Calu3 (cell line): Measurements from ENCODE around the gene SET. TPM values are rescaled to one million over a fixed set of nuclear protein-coding genes. Genes with fewer than 3 reads are reported as not detected.

ENCODE experiments used
- BruUV-seq: library from RNA; stranded (reverse); fragments of 400-500 nt; replicated peaks from 2 replicates; lab custom pipeline; 2021; lab: Mats Ljungman, UMichigan
- CTCF ChIA-PET: fragments of 300-600 bp; sonication (Branson Sonifier 250); formaldehyde crosslinking; loops from one replicate; lab custom pipeline; 2022; ENCODE audit warnings: antibody characterized with exemption; lab: Charles Lee
- DNase-seq: peaks from one replicate; pipeline ENCODE4 v3.0.0; 2022
- H3K27ac Mint-ChIP-seq: one replicate; pipeline ENCODE4 v1.8.0; 2022; ENCODE audit warnings: mixed read lengths; ENCODE audit not compliant: unreplicated experiment
- H3K27me3 Mint-ChIP-seq: one replicate; pipeline ENCODE4 v1.8.0; 2022; ENCODE audit warnings: mixed read lengths; ENCODE audit not compliant: unreplicated experiment
- H3K36me3 Mint-ChIP-seq: one replicate; pipeline ENCODE4 v1.8.0; 2022; ENCODE audit warnings: mild to moderate bottlenecking, moderate library complexity, mixed read lengths; ENCODE audit not compliant: insufficient read depth, unreplicated experiment
- H3K4me1 Mint-ChIP-seq: one replicate; pipeline ENCODE4 v1.8.0; 2022; ENCODE audit warnings: mild to moderate bottlenecking, low read depth, mixed read lengths; ENCODE audit not compliant: unreplicated experiment
- H3K4me3 Mint-ChIP-seq: one replicate; pipeline ENCODE4 v1.8.0; 2022; ENCODE audit warnings: mild to moderate bottlenecking, low read depth, moderate library complexity, mixed read lengths; ENCODE audit not compliant: unreplicated experiment
- H3K9me3 Mint-ChIP-seq: one replicate; pipeline ENCODE4 v1.8.0; 2022; ENCODE audit warnings: low read depth, mixed read lengths; ENCODE audit not compliant: unreplicated experiment
- CTCF ChIP-seq: fragments of 200-600 bp; IDR thresholded peaks from one replicate; pipeline ENCODE4 v1.8.0; 2022; ENCODE audit warnings: antibody characterized with exemption; ENCODE audit not compliant: unreplicated experiment
- intact Hi-C: fragments of 100-400 bp; cut with micrococcal nuclease; formaldehyde crosslinking; loops from one replicate; pipeline ENCODE4 v1.10.0; 2022; ENCODE audit not compliant: unreplicated experiment
- total RNA-seq: library from RNA; stranded (reverse); gene quantifications from 2 replicates; pipeline ENCODE4 v1.2.3, GENCODE V29; 2022

The SET gene
- total RNA-seq, 1 experiment from 2014 or later: 367 TPM

DNA sequence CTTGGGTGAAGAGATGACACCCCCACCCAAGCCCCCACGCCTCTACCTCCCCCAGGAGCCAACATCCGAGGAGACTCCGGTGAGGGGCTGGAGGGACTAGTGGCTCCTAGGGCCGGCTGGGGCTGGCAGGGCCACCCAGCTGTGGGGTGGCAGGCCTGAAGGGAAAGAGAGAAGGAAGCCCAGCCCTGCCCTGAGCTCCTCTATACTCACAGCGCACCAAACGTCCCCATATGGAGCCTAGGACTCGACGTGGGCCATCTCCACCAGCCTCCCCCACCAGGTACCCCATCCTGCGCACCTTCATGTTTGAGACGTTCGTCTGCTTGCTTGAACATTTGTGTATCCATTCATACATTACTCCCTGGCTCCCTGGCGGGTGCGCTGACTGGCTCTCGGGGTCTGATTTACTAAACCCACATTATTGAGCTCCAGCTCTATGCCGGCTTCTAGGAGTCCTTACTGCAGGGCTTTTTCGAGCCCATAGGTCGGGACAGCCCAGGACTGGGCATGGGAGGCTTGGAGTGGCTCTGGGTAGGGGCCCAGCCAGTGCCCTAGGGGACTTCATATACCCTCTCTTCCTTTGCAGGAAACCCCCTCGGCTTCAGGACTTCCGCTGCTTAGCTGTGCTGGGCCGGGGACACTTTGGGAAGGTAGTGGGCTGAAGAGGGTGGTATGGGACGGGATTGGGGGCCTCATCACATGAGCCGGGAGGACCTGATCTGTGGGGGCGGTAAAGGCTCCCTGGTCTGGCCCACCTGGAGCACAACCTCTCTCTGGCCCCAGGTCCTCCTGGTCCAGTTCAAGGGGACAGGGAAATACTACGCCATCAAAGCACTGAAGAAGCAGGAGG, 25.8 kb downstream of the SET start:
- Mint-ChIP-seq H3K4me3 (no peak overlapping the region), H3K9me3 (no peaks in the 10 kb centered on the region), H3K4me1 (no peaks in the 10 kb centered on the region), H3K27ac (no peak overlapping the region), H3K27me3 (no peaks in the 10 kb centered on the region), H3K36me3 (no peaks in the 10 kb centered on the region)
- CTCF ChIA-PET: no interaction called here
- DNase-seq: no peak
- intact Hi-C loops: no loop called here
- TF ChIP-seq CTCF: no peak
- no TSS peak for BruUV-seq

DNA sequence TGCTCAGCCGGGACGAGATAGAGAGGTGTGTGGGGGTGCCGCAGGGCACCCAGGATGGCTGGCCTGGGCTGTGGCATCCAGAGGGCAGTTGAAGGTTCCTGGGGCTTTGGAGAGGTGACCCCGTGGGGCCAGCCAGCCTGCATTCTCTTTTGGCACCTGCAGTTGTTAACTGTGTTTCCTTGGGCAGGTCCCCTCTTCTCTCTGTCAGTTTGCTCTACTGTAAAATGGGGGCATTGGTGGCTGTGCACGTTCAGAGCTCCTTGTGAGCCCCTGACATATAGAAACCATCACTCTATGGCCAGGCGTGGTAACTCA, 26.4 kb downstream of the SET start:
- intact Hi-C loops: no loop called here
- H3K27ac Mint-ChIP-seq: no peak overlapping the region
- H3K4me1 Mint-ChIP-seq: no peaks in the 10 kb centered on the region
- TF ChIP-seq CTCF: no peak
- CTCF ChIA-PET: no interaction called here
- H3K27me3 Mint-ChIP-seq: no peaks in the 10 kb centered on the region
- peaks cover 4% of the 10 kb centered on the region for H3K36me3 Mint-ChIP-seq
- BruUV-seq: no TSS peak
- no peak for DNase-seq
- H3K4me3 Mint-ChIP-seq: no peak overlapping the region
- H3K9me3 Mint-ChIP-seq: no peaks in the 10 kb centered on the region

- BruUV-seq: no TSS peak
- CTCF ChIA-PET: interaction anchor here (0.7 kb wide), 1 partner anchor 725 kb away, joined by 6 read pairs; no protein-coding TSS in a partner anchor
- no peak for DNase-seq
- H3K27me3 Mint-ChIP-seq: no peaks in the 10 kb centered on the region
- peaks cover 11% of the 10 kb centered on the region for H3K36me3 Mint-ChIP-seq
- no peaks in the 10 kb centered on the region for H3K9me3 Mint-ChIP-seq
- H3K4me3 Mint-ChIP-seq: no peak overlapping the region
- intact Hi-C loops: no loop called here
- no peak for TF ChIP-seq CTCF
- H3K4me1 Mint-ChIP-seq: no peaks in the 10 kb centered on the region
- H3K27ac Mint-ChIP-seq: no peak overlapping the region
Observed at GRCh38 chr9:128716581-128717254, 27.7 kb downstream of the SET start.

- no peak for DNase-seq
- Mint-ChIP-seq H3K27ac (no peak overlapping the region), H3K27me3 (no peaks in the 10 kb centered on the region), H3K9me3 (no peaks in the 10 kb centered on the region), H3K36me3 (peaks cover 15% of the 10 kb centered on the region), H3K4me1 (peaks cover 8% of the 10 kb centered on the region), H3K4me3 (no peak overlapping the region)
- CTCF ChIA-PET: no interaction called here
- no peak for TF ChIP-seq CTCF
- intact Hi-C loops: no loop called here
- no TSS peak for BruUV-seq
Observed at GRCh38 chr9:128718047-128718446, 29.0 kb downstream of the SET start.
